NCI-H510A (cell line): ENCODE measurements around the gene PAWR.
"Not testable (repeated sequence)": the region's sequence is repeated elsewhere in the genome, so short reads cannot be mapped to it uniquely, and the experiment has no call there.

ENCODE experiments used
- DNase-seq: peaks from one replicate; lab custom pipeline; 2025; lab: John Stamatoyannopoulos, UW

PAWR gene

DNA sequence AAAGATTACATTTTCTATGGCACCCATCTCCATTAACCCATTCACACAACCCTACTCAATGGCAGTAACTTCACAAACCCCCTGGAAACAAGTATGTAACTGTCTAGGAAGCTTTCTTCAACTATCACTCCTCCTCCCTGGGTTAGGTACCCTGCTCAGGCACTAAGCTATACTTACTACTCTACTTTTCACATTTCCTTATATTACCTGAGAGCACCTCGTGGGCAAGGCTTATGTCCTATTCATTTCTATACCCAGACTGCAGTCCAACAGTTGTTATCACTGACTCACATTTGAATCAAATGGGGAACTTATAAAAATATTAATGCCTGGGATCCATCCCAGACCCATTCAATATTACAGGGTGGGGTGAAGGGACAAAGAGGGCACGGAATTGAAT, 4.6 kb downstream of the PAWR start:
- DNase-seq, result no peak

DNA sequence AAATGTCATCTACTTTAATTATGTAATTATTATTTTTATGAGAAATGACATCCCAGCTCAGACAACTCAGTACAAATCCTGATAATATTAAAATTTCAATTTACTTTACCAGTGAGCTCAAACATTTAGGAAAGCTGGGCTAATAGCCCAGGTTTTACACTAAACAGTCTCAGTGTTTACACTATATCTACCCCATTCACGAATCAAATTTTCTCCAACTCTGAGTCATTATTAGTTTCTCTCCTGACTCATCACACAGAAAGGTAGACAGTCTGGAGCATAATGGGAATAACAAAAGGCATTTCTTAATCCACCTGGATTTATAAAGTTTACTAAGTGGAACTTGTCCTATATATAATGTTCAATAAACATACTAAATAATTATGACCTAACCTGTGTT, 5.7 kb downstream of the PAWR start:
- no peak for DNase-seq

DNA sequence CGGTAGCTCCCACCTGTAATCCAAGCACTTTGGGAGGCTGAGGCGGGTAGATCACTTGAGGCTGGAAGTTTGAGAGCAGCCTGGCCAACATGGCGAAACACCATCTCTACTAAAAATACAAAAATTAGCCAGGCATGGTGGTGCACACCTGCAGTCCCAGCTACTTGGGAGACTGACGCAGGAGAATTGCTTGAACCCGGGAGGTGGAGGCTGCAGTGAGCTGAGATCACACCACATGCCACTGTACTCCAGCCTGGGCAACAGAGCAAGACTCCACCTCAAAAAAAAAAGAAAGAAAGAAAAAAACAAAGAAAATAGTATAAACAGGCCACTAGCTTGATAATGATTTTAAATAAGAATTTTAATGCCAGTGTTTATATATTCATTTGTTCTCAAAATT, 6.4 kb downstream of the PAWR start:
- DNase-seq, result not testable (repeated sequence)

DNA sequence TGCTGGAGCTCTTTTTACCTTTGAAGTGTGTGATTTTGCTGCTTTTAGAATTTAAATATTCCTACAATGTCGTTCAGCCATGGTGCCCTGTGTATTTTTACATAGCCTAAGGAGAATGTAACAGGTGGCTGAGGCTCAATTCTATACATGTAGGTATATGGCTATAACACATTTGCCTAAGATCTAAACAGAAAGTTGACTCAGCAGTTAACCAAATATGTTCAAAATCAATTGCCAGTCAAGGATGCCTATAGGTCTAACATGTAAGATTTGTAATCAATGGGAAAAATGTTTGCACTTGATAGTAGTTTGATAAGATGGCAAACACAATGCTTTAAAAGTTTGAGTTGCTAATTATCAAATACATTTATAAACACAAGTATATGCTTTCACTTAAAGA, 8.2 kb downstream of the PAWR start:
- no peak for DNase-seq

DNA sequence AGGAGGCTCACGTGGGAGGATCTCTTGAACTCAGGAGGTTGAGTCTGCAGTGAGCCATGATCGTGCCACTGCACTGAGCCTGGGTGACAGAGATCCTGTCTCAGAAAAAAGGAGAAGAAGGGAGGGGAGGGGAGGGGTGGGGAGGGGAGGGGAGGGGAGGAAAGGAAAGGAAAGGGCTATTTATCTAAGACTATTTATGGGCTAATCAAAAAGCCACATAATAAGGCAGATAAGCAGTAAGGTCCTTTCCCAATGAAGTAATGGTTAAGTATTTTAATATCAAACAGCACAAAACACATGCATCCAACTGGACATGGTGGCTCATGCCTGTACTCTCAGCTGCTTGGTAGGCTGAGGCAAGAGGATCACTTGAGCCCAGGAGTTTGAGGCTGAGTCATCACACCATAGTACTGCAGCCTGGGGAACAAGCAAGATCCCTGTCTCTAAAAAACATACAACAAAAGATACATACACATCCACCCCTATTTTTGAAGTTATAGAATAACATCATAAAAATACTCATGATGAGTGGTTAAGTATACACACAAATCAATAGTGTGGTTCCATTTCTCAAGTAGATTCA, 9.7 kb downstream of the PAWR start:
- DNase-seq, result no peak

DNA sequence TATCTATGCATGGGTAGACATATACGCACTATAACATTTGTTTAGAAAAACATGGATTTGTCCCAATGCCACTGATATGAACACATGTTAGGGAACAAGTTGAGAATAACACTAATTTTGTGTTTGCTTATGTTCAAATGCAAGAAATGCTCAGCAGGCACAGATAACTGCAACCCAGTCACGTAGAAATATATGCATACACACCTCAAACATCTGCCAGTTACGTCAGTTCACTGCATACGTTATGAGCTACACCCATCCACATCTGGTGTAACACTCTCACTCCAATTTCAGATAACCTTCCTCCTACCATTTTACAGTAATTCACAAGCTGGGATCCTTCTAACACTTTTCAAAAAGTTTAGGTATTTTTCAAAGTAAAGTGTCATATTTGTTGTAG, 10.7 kb downstream of the PAWR start:
- no peak for DNase-seq

DNA sequence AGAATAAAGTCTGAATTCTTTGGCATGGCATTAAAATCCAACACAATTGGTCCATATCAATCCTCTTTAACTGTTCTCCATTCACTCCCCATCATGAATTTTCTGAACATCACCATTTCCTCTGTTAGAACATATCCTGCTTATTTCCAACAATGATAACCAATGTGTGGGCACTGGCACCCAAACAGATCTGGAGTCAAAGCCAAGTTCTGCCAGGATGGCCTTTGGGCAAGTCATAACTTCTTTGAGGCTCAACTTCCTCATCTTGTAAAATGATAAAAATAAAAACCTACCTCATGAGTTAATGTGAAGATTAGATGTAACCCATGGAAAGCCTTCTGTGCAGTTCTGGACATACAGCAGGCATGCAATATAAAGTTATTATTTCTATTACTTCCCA, 12.5 kb downstream of the PAWR start:
- no peak for DNase-seq

DNA sequence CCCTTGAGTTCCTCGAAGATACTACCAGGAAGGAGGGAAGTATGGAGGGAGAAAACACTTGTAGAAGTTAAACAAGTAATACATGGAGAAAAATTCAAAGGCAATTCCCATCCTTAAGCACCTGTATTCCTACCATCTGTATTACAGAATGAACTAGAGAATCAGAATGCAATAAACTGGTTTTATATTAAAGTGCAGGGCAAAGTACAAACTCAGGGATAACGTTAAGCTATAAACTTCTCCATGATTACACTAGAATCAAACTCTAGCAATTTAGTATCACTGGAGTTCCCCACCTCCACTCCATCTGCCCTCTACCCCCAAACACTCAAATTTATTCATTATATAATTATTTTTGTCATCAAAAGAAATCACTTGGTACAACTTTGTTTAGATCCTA, 13.1 kb downstream of the PAWR start:
- DNase-seq, result no peak

DNA sequence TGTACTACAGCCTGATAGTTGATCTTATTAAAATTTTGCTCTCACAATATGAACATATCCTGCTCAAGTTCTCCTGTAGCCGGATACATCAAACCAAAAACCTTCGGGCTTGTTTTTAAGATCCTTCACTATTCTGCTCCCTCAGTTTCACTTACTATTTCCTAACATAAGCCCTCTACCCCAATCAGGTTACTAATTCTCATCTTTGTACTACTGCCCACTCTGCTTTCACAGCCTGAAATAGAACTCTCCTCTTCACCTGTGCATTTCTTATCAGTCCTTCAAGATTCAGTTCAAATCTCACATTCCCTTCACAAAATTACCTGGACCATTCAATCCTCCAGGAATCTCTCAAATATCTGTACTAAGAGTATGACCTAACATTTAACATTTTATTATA, 14.2 kb downstream of the PAWR start:
- no peak for DNase-seq

DNA sequence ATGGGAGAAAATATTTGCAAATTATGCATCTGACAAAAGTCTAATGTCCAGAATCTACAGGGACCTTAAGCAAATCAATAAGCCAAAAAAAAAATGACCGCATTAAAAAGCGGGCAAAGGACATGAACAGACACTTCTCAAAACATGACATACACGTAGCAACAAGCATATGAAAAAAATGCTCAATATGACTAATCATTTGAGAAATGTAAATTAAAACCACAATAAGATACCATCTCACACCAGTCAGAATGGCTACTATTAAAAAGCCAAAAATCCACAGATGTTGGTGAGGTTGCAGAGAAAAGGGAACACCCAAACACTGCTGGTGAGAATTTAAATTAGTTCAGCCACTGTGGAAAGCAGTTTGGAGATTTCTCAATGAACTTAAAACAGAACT, 16.1 kb downstream of the PAWR start:
- DNase-seq, result no peak

DNA sequence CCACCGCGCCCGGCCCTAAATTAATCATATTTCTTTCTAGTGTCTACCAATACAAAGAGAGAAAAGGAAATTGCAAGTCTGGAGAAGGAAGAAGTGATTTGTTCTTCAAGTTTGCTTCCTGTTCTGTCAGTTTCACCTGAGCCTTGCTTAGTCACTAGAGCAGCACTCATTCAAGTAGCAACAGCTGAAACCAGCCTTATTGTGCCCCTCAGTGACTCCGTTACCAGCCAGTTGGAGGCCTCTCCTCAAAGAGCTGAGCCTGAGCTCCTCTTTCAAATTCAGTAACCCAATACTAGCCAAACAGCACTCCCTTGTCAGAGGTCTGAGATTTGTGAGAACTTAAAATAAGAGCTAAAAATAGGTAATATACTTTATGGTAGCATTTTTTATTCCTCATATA, 17.4 kb downstream of the PAWR start:
- peak; percentile 62 for DNase-seq

DNA sequence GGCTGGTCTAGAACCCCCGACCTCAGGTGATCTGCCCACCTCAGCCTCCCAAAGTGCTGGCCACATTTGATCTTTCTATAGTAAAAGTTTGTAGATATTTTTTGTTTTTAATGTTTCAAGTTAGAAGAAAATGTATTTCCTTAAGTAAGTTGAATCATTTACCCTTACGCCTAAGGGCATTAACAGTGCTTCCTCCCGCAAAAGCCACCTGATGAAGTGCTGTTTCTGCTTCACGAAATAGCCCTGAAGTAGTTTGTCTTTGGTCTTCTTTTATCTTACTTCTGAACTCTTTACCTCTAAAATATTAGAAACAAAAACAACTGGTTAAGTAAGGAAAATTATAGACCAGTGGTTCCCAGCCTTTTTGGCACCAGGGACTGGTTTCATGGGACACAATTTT, 22.7 kb downstream of the PAWR start:
- DNase-seq, result no peak

DNA sequence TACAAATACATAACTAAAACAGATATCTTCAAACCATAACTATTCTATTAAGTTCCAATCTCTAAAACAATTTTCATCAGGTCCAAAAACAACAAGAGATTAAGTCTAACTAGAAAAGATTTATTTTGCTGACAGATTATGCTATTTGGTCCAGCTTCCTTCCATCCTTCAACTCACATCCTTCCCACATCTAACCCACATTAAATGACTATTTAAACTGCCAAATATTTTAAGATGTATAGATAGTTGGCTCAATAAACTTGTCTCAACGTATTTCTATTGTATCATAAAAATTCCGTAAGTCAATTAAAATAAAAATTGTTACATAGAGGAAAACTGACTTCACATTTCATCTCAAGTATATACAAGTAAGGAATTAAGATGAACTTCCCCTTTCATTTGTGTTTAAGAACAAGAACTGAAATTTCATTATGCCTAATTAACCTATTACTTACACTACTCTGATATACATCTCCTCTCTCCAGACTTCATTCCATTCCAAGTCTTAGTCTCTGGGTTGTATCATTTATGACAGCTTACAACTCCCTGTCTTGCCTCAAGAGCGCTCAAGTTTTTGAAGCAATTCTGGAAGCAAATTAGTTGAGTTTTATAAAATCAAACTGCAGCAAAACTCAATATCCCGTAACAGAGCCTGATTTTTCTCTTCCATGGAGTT, 25.4 kb downstream of the PAWR start:
- DNase-seq, result no peak

DNA sequence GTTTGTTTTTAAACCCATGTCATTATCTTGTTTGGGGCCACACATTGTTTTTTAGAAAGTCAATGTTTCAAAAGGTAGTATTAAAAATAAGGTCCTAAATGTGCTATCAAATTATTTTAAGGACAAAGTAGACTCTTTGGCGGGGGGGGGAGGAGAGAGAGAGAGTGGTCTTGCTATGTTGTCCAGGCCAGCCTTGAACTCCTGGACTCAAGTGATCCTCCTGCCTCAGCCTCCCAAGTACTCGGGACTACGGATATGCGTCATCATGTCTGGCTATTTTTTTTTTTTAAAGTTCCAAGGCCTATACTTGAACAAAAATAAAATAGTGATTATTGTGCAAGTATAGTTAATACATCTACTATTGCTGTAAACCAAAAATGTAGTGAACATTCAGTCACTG, 26.2 kb downstream of the PAWR start:
- no peak for DNase-seq

DNA sequence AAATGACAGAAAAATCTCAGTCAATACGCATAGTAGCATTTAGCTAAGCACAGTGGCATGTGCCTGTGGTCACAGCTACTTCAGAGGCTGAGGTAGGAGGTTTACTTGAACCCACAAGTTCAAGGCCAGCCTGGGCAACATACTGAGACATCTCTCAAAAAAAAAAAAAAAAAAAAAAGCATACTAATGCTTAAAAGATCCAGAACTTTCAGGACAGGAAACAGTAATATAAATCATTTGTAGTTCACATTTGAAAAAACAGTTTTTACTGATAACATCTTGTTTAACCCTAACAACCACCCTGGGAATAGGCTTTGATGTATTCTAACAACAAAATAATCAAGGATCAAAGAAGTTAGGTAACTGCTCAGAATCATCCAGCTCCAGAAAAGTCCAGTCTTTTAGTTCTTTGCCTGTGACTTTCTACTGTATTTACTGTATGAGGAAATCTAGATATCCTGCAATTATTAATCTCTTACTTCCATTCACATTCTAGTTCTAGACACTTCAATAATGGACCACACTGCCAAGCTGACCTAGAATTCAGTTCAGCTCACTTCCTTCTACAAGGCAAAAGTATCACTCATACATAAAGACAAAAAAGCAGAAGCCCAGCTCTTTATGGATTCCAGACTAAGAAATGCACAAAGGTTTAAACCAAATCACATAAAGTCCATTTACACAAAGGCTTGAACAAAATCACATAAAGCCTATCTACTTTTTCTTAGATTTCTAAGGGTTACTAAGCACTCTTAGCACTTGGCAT, 28.5 kb downstream of the PAWR start:
- DNase-seq, result no peak

DNA sequence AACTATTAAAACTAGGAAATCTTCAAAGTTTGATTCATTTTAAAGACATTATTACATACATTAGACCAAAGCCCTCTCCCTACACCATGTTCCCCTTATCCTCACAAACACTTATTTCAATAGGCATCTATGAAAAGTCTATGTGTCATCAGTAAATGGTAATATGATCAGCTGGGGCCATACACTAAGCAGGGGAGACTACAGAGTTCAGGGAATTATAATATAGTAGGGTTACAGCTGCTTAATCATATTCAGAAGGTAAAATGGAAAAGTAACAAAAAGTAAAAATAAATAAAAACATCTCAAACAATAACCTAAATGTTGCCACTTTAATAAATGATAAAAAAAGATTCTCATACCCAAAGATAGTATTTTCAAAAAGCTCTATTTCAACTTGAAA, 29.1 kb downstream of the PAWR start:
- no peak for DNase-seq

DNA sequence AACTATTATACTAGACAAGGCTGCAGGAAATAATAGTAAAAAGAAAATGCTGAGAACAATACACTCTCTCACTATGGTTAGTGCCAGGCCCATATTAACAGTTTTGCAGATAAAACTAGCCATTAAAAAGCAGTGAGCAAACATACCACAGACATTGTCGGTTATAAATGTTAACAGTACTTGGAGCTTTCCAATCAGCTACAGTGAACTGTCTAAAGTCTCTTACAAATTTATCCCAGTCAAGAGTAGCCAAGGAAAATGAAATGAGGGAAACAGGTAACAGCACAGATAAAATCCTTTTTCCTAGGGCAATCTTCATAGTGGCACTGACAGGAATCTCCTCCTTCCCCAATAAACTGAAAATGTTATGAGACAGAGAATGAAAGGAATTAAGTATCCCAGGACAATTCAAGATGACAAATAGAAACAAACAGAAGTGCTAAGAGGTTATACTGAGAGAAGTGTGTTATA, 30.8 kb downstream of the PAWR start:
- DNase-seq, result no peak

DNA sequence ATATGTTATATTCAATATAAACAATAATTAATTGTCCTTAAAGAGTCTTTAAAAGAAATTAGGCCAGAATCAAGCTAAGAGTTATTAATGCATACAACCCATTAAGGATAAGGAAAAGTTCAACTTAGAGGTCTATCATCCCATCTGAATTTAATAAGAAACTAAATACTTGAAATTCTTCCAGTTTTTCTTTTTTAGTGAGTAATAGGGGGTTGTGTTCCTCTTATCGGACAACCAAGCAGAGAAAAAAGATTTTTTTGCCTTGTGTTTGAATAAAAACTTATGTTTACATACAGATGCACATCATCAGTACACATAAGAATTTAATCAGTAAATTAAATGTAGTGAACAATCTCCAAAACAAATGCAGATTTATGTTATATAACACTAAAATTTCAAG, 32.5 kb downstream of the PAWR start:
- no peak for DNase-seq

DNA sequence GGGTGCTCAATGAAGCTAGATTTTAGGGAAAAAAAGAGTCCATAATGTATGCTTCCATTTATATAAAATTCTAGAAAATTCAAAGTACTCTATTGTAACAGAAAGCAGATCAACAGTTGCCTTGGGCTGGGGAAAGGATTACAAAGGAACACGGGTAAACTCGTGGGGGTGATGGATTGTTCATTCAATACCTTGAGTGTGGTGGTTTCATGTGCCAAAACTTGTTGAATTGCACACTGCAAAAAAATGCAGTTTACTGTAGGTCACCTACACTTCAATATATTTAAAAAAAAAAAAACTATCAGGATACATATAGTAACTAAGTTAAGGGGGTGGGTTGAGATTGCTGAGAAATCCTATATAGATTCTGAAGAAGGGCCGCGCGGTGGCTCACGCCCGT, 33.6 kb downstream of the PAWR start:
- DNase-seq, result no peak

DNA sequence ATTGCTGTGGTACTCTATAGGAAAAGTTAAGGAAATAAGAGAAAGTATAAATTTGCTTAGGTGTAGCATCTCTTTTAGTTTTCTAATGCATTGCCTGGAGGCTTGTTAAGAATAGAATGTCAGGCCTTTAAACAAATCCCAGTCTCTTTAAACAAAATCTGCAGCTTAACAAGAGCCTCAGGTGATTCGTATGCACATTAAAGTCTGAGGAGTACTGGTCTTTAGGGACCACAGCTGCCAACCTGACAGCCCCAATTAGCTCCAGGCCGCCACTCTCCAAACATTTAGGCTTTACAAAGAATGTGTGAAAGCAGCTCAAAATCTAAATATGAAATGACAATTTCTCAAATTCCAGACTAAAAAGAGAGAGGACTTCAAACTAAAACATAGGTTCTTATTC, 35.7 kb downstream of the PAWR start:
- DNase-seq, result no peak

DNA sequence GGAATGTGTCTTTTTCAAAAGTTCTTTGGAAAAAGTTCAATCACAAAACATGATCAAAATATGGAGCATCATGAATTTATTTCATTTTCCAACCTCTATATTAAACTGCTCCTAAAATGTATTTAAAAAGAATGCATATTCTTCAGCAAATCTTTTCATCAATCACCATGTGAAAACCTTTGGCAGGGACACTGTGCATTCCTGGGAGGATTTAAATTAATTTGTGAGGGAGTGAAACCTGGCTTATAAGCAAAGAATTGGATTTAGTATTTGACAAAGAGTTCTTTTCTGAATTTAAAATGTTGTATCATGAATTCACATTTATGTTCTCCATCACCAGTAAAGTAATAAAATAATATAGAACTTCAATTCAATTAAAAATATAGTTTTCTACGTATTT, 38.2 kb downstream of the PAWR start:
- DNase-seq, result no peak

DNA sequence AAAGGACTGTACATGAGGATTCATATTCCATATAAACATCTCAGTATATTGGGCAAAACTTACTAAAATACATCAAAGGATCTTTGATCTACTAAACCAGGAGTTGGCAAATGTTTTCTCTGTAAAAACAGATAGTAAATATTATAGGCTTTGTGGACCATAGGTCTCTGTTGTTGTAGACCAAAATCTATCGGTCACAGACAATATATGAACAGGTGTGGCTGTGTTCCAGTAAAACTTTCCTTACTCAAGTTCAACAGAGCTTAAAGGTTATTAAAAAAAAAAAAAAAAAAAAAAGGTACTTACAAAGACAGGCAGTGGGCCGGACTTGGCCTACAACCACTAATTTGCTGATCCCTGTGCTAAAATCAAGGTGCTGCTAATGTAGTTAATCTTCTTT, 40.3 kb downstream of the PAWR start:
- DNase-seq, result no peak

DNA sequence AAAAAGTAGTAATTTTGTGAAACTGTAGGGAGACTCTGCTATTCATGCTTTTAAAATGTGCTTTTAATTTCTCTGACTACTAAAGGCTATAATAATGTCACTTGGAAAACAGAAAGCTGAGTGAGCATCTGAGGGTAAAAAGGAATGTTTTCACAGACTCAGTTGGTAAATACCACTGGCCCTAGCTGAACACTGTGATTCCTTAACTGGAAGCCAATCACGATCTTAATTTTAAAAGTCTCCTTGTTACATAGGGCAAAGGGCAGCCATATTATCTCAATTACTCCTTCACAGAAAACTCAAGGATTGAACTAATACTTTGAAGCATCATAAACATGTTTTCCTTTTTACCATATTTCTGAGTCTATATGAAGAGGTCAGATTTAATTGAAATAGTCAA, 41.9 kb downstream of the PAWR start:
- DNase-seq, result no peak

DNA sequence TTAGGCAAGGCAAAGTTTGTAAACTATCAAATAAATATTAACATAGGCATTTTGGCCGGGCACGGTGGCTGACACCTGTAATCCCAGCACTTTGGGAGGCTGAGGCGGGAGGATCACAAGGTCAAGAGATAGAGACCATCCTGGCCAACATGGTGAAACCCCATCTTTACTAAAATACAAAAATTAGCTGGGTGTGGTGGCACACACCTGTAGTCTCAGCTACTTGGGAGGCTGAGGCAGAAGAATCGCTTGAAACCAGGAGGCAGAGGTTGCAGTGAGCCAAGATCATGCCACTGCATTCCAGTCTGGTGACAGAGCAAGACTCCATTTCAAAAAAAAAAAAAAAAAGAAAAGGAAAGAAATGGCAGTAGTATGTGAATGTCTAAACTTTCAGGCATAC, 43.9 kb downstream of the PAWR start:
- not testable (repeated sequence) for DNase-seq
